Stomach (tissue), 9 donors: Measurements from ENCODE around the gene ZNF532. TPM values are rescaled to one million over a fixed set of nuclear protein-coding genes. Genes with fewer than 3 reads are reported as not detected.

Experiments
- DNase-seq, 2 donors: peaks; one replicate each; pipeline versions ENCODE4 v3.0.0 to v3.0.0-alpha.2; 2013 to 2019
- H3K27ac ChIP-seq, 5 donors: fragments of 200-600 bp in 4 of 5; sonication (generic) in 4 of 5; one replicate each; pipeline ENCODE4 v1.5.1; 2013 to 2019; ENCODE audit warnings: mild to moderate bottlenecking in 1 of 5, moderate library complexity in 1 of 5
- H3K27me3 ChIP-seq, 3 donors: fragments of 200-600 bp; sonication (generic); one replicate each; pipeline ENCODE4 v1.5.1; 2017 to 2019; ENCODE audit warnings: mixed run types in 1 of 3
- H3K36me3 ChIP-seq, 4 donors: fragments of 200-600 bp; sonication (generic); 1 replicate in 3 of 4; 2 replicates in 1 of 4; pipeline ENCODE4 v1.5.1; 2016 to 2019
- H3K4me1 ChIP-seq, 4 donors: fragments of 200-600 bp; sonication (generic); one replicate each; pipeline ENCODE4 v1.5.1; 2016 to 2019
- H3K4me3 ChIP-seq, 4 donors: fragments of 200-600 bp; sonication (generic) in 3 of 4; one replicate each; pipeline ENCODE4 v1.5.1; 2016 to 2019; ENCODE audit warnings: mild to moderate bottlenecking in 1 of 4
- H3K9me3 ChIP-seq, 4 donors: fragments of 200-600 bp; sonication (generic); one replicate each; pipeline ENCODE4 v1.5.1; 2016 to 2019
- EP300 ChIP-seq: sonication (generic); formaldehyde crosslinking; IDR thresholded peaks from one replicate; pipeline ENCODE4 v1.6.1; 2017; ENCODE audit warnings: antibody characterized with exemption
- POLR2A ChIP-seq, 4 donors: fragments of 450-650 bp; IDR thresholded peaks; one replicate each; pipeline ENCODE4 v1.6.1; 2016; ENCODE audit warnings: antibody characterized with exemption in 4 of 4, control low read depth in 2 of 4, mild to moderate bottlenecking in 1 of 4, moderate library complexity in 1 of 4
- POLR2AphosphoS5 ChIP-seq, 3 donors: sonication (generic); formaldehyde crosslinking; IDR thresholded peaks; one replicate each; pipeline ENCODE4 v1.6.1; 2016; ENCODE audit warnings: antibody characterized with exemption in 3 of 3
- WGBS, 5 donors: extraction: QIAGEN DNeasy Blood & Tissue Kit in 3 of 5; methylation state at CpG; one replicate each; pipeline versions ENCODE4 v1.1.5 to v1.1.7; 2013 to 2018; 5-methylcytosine and 5-hydroxymethylcytosine counted together
- intact Hi-C: fragments of 100-400 bp; cut with DNase I; formaldehyde crosslinking; loops from one replicate; pipeline ENCODE4 v1.15.1; 2023; ENCODE audit warnings: low total_unique reads
- polyA plus RNA-seq, 3 donors: library from polyadenylated mRNA; stranded (reverse); fragments of 200-250 nt; gene quantifications; one replicate each; pipeline ENCODE4 v1.2.3, GENCODE V29; 2013
- total RNA-seq, 5 donors: library from RNA; depleted of rRNA; stranded (reverse); fragments of >200 nt; gene quantifications; one replicate each; pipeline versions ENCODE4 v1.1.0 to v1.2.3, GENCODE V29; 2014 to 2016
- TF ChIP-seq, protein P1 (sequence below), 7 experiments: fragments of 450-650 bp in 4 of 7; fragments of 200-600 bp in 3 of 7; sonication (generic) in 3 of 7; IDR thresholded peaks; one replicate each; pipeline ENCODE4 v1.5.1; 2016 to 2019; ENCODE audit warnings: antibody characterized with exemption in 7 of 7, control low read depth in 2 of 7, mild to moderate bottlenecking in 1 of 7
- donor health status: healthy with polysubstance abuse.
- donor health status: Bipolar disorder and iron deficiency.
- donor health status: healthy.

ZNF532 gene
- total and polyA plus RNA-seq, 8 donors, result 2.9 to 53.7 (median 18.4) TPM

DNA sequence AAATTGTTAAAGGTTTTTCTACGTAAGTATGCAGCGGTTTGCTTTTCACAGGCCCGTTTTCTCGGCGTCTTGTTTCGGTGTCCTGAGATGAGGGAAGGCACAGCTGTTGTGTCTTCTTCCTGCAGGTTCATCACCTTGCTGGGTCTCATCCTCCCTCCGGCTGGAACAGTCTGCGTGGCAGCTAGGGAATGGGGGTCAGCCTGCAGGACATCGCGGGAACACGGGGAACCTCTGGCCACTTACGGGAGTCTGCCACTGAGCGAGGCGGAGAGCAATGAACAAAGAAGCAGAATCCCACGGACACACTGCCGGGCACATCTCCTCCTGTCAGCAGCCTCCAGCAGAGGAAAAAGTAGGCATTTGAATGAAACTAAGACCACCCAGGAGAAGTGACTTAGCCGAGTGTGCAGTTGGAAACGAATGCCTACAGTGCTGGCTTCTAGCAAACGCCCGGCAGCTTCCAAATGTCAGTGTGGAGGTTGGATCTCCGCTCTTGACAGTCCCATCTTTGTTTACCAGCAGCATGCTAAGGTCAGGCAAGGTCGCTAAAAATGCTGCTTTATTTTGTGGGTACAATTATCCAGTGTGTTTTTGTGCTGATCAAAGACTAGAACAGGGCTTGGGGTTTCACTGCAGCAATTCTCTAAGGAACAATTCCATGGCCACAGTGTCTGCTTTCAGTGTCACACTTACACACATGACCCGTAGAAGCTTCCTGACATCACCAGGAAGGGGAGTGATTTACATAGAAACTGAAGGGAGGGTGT lies 165.2 kb downstream of the ZNF532 start:
- Histone ChIP-seq H3K27me3 (no peaks in the 10 kb centered on the region), H3K9me3 (no peaks in the 10 kb centered on the region), H3K36me3 (no peaks in the 10 kb centered on the region), H3K4me1 (no peaks in the 10 kb centered on the region), H3K27ac (no peak overlapping the region), H3K4me3 (no peak overlapping the region)
- TF ChIP-seq POLR2A (IDR thresholded peaks at IDR 0.05) (no peak), POLR2AphosphoS5 (IDR thresholded peaks at IDR 0.05) (no peak), EP300 (no peak)
- TF ChIP-seq, protein P1, sequence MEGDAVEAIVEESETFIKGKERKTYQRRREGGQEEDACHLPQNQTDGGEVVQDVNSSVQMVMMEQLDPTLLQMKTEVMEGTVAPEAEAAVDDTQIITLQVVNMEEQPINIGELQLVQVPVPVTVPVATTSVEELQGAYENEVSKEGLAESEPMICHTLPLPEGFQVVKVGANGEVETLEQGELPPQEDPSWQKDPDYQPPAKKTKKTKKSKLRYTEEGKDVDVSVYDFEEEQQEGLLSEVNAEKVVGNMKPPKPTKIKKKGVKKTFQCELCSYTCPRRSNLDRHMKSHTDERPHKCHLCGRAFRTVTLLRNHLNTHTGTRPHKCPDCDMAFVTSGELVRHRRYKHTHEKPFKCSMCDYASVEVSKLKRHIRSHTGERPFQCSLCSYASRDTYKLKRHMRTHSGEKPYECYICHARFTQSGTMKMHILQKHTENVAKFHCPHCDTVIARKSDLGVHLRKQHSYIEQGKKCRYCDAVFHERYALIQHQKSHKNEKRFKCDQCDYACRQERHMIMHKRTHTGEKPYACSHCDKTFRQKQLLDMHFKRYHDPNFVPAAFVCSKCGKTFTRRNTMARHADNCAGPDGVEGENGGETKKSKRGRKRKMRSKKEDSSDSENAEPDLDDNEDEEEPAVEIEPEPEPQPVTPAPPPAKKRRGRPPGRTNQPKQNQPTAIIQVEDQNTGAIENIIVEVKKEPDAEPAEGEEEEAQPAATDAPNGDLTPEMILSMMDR (IDR thresholded peaks at IDR 0.05), result no peak
- WGBS, 5 donors, result 79 to 86% (median 81%) methylated on average over 23 of the region's 23 CpGs
- peak in 1 of 2 donors; percentile 25 for DNase-seq
- intact Hi-C loops, result no loop called here

DNA sequence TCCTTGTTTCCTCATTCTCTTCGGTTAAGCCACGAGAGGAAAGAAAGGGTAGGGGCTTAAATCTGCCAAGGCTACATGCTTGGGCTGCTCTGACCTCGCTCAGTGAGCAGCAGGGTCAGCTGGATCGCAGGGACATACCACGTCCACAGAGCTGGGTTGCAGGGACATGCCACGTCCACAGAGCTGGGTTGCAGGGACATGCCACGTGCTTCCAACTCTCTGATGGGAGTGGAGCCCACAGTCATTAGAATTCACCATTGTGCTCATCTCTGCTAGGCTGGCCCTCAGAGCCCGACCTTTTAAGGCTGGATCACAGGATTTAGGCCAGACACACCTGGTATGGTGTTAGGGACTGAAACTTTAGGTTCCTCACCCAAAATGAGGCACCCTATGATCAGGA lies 167.6 kb downstream of the ZNF532 start:
- Histone ChIP-seq H3K27me3 (no peaks in the 10 kb centered on the region), H3K36me3 (no peaks in the 10 kb centered on the region), H3K4me3 (no peak overlapping the region), H3K9me3 (no peaks in the 10 kb centered on the region), H3K27ac (no peak overlapping the region), H3K4me1 (no peaks in the 10 kb centered on the region)
- DNase-seq, result no peak
- WGBS, 5 donors, result 87 to 92% (median 91%) methylated on average over 6 to 8 of the region's 8 CpGs
- intact Hi-C loops, result no loop called here
- TF ChIP-seq POLR2A (IDR thresholded peaks at IDR 0.05) (no peak), POLR2AphosphoS5 (IDR thresholded peaks at IDR 0.05) (no peak), EP300 (no peak)
- TF ChIP-seq, protein P1 (IDR thresholded peaks at IDR 0.05), result no peak

DNA sequence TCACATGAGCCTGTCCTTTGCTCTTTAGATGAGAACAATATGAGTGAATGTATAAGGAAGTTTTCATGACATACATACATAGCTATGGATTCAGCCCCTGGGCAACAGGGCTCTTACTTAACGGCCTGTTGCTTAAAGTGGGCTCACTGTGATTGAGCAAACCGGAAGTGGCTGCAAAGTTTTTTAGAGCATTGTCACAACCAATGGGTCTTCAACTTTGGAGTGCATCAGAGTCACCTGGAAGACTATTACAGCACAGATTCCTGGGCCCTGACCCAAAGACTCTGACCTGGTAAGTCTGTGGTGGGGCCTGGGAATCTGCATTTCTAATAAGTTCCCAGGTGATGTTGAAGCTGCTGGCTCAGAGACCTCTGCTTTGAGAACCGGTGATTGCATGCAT lies 168.7 kb downstream of the ZNF532 start:
- Histone ChIP-seq H3K4me3 (no peak overlapping the region), H3K36me3 (no peaks in the 10 kb centered on the region), H3K9me3 (no peaks in the 10 kb centered on the region), H3K27ac (no peak overlapping the region), H3K27me3 (no peaks in the 10 kb centered on the region), H3K4me1 (no peaks in the 10 kb centered on the region)
- intact Hi-C loops, result no loop called here
- no peak for DNase-seq
- TF ChIP-seq POLR2AphosphoS5 (IDR thresholded peaks at IDR 0.05), result no peak
- WGBS, 5 donors, result 78 to 84% (median 84%) methylated on average over 3 of the region's 3 CpGs

DNA sequence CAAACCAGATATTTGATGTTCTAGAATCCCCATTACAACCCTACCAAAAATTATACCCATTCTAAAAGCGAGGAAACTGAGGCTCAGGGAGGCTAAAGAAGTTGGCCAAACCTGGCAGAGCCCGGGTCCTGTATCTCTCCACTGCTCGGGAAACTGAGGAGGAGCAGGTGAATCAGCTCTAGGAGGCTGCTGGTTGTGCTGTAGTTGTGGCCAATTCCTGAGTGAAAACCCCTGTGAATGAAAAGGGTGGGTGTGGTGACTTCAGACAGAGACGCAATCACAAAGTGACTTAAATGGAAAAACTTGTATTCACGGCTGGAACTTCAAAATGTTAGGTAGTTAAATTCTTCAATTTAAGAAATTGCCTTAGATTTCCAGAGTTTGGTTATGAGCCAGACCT lies 169.3 kb downstream of the ZNF532 start:
- Histone ChIP-seq H3K27ac (no peak overlapping the region), H3K4me3 (no peak overlapping the region), H3K9me3 (no peaks in the 10 kb centered on the region), H3K27me3 (no peaks in the 10 kb centered on the region), H3K4me1 (no peaks in the 10 kb centered on the region), H3K36me3 (no peaks in the 10 kb centered on the region)
- intact Hi-C loops, result no loop called here
- DNase-seq, result no peak
- TF ChIP-seq POLR2A (IDR thresholded peaks at IDR 0.05), result no peak
- TF ChIP-seq EP300, result no peak
- TF ChIP-seq POLR2AphosphoS5 (IDR thresholded peaks at IDR 0.05), result no peak
- TF ChIP-seq, protein P1 (IDR thresholded peaks at IDR 0.05), result no peak
- 72 to 84% (median 78%) methylated on average over 5 of the region's 5 CpGs for WGBS, 5 donors

DNA sequence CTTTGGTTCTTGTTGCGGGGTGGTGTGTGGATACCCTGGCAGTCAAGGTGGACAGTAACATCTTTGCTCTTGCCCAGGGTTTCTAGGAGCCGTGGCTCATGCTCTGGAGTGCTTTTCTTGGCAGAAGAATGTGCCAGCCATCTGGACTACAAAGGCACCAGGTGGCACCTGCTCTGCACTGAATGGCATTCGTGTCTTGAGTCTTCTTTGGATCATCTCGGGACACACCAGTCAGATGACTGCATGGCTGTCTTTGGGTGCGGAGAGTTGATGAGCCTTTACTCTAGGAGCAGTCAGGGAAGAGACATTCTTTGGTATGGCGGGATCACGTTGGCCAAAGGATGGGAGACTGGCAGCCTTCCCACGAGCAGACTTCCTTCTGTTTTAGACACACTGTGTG lies 170.9 kb downstream of the ZNF532 start:
- Histone ChIP-seq H3K36me3 (no peaks in the 10 kb centered on the region), H3K27ac (no peak overlapping the region), H3K27me3 (no peaks in the 10 kb centered on the region), H3K4me1 (no peaks in the 10 kb centered on the region), H3K9me3 (no peaks in the 10 kb centered on the region), H3K4me3 (no peak overlapping the region)
- no peak for DNase-seq
- TF ChIP-seq POLR2A (IDR thresholded peaks at IDR 0.05) (no peak), POLR2AphosphoS5 (IDR thresholded peaks at IDR 0.05) (no peak), EP300 (no peak)
- TF ChIP-seq, protein P1 (IDR thresholded peaks at IDR 0.05), result no peak
- intact Hi-C loops, result no loop called here
- 84 to 91% (median 90%) methylated on average over 8 of the region's 8 CpGs for WGBS, 5 donors
